Activated CD4-positive, alpha-beta T cell treated with anti-CD3 and anti-CD28 coated beads, Interleukin-2, amount 50 U/mL, for 4 hours (primary cell): ENCODE results near the gene AIRE.
A peak's percentile ranks its signal among the peaks of the same experiment; 100 is the strongest.
"Not testable (repeated sequence)": the region's sequence is repeated elsewhere in the genome, so short reads cannot be mapped to it uniquely, and the experiment has no call there.

ENCODE experiments used
- DNase-seq, 2 experiments: peaks; one replicate each; pipeline ENCODE4 v3.0.0-alpha.2; 2020

The AIRE gene

GRCh38 chr21:44338971-44339910 is 53.6 kb downstream of the AIRE start, which contains the start of gene CFAP410:
Gene CFAP410, minus strand, starts transcription at chr21:44339390. Its CDS starts 196 bp downstream, at chr21:44339194.
- peak; percentile 90 to 92 for DNase-seq

GRCh38 chr21:44341726-44342458 is 56.2 kb downstream of the AIRE start:
- not testable (repeated sequence) for DNase-seq

- not testable (repeated sequence) for DNase-seq
Measured at GRCh38 chr21:44342981-44343380, 57.3 kb downstream of the AIRE start.

- DNase-seq: no peak
Measured at GRCh38 chr21:44344541-44345183, 59.0 kb downstream of the AIRE start.

- DNase-seq: no peak
Measured at GRCh38 chr21:44345495-44345894, 59.8 kb downstream of the AIRE start.

- DNase-seq: no peak
Measured at GRCh38 chr21:44347911-44348451, 62.3 kb downstream of the AIRE start.
